NCI-H1436 (cell line): ENCODE measurements around the gene PSMB11.
A peak's percentile ranks its signal among the peaks of the same experiment; 100 is the strongest.
"Not testable (repeated sequence)": the region's sequence is repeated elsewhere in the genome, so short reads cannot be mapped to it uniquely, and the experiment has no call there.

ENCODE experiments used
- DNase-seq: peaks from one replicate; lab custom pipeline; 2025; lab: John Stamatoyannopoulos, UW

The PSMB11 gene

GRCh38 chr14:23042162-23042965 is at the start of gene PSMB11:
Gene PSMB11, plus strand, starts transcription at chr14:23042212. Its CDS starts 14 bp downstream, at chr14:23042226.
- no peak for DNase-seq

GRCh38 chr14:22993517-22993916 is 48.5 kb upstream of the PSMB11 start:
- no peak for DNase-seq

GRCh38 chr14:22994762-22995275 is 47.2 kb upstream of the PSMB11 start:
- DNase-seq: no peak

- no peak for DNase-seq
Observed at GRCh38 chr14:22995889-22996625, 46.0 kb upstream of the PSMB11 start.

- DNase-seq: no peak
Observed at GRCh38 chr14:22996768-22997654, 45.0 kb upstream of the PSMB11 start.

GRCh38 chr14:22997676-22998323 is 44.2 kb upstream of the PSMB11 start:
- DNase-seq: no peak

GRCh38 chr14:22998329-22999012 is 43.5 kb upstream of the PSMB11 start:
- no peak for DNase-seq

- no peak for DNase-seq
Observed at GRCh38 chr14:23000860-23001259, 41.2 kb upstream of the PSMB11 start.

- DNase-seq: no peak
Observed at GRCh38 chr14:23002592-23002991, 39.4 kb upstream of the PSMB11 start.

- not testable (repeated sequence) for DNase-seq
Observed at GRCh38 chr14:23004274-23004673, 37.7 kb upstream of the PSMB11 start.

- no peak for DNase-seq
Observed at GRCh38 chr14:23005451-23006187, 36.4 kb upstream of the PSMB11 start.

GRCh38 chr14:23006188-23006534 is 35.9 kb upstream of the PSMB11 start:
- no peak for DNase-seq

- DNase-seq: peak; percentile 96
Observed at GRCh38 chr14:23006544-23007419, 35.2 kb upstream of the PSMB11 start.

- no peak for DNase-seq
Observed at GRCh38 chr14:23008831-23009230, 33.2 kb upstream of the PSMB11 start.

GRCh38 chr14:23009483-23009938 is 32.5 kb upstream of the PSMB11 start:
- DNase-seq: no peak

GRCh38 chr14:23009939-23010726 is 31.9 kb upstream of the PSMB11 start, which contains the start of gene C14orf93:
Gene C14orf93, minus strand, starts transcription at chr14:23010143. Its CDS starts 11,120 bp downstream, at chr14:22999023.
- DNase-seq: peak; percentile 62

- no peak for DNase-seq
Observed at GRCh38 chr14:23013054-23013748, 28.8 kb upstream of the PSMB11 start.

- DNase-seq: not testable (repeated sequence)
Observed at GRCh38 chr14:23013749-23014054, 28.3 kb upstream of the PSMB11 start.
